SK-N-SH treated with all-trans-retinoic acid at 6 μM for 48 hours (cell line): ENCODE measurements around the gene LRP11.

ENCODE experiments used
- ARNTL ChIP-seq: fragments of 450-650 bp; formaldehyde crosslinking; IDR thresholded peaks from 2 replicates; pipeline ENCODE4 v1.5.0; 2020; ENCODE audit warnings: low read depth, mild to moderate bottlenecking, moderate library complexity, borderline replicate concordance
- ISL1 ChIP-seq: fragments of 250-450 bp; sonication (Bioruptor Pico); IDR thresholded peaks from 2 replicates; pipeline ENCODE4 v2.1.2; 2022; ENCODE audit warnings: mild to moderate bottlenecking, moderate library complexity
- PATZ1 ChIP-seq: fragments of 250-450 bp; sonication (Bioruptor Pico); IDR thresholded peaks from 2 replicates; pipeline ENCODE4 v1.8.0; 2020; ENCODE audit warnings: mild to moderate bottlenecking, moderate library complexity, borderline replicate concordance
- POU6F1 ChIP-seq: fragments of 250-450 bp; sonication (Bioruptor Pico); IDR thresholded peaks from 2 replicates; pipeline ENCODE4 v1.8.0; 2021; ENCODE audit warnings: low read depth, mild to moderate bottlenecking, moderate library complexity, borderline replicate concordance
- PPARA ChIP-seq: fragments of 250-450 bp; sonication (Bioruptor Pico); IDR thresholded peaks from 2 replicates; pipeline ENCODE4 v1.5.0; 2020; ENCODE audit warnings: mild to moderate bottlenecking, borderline replicate concordance
- SNAI2 ChIP-seq: fragments of 250-450 bp; sonication (Bioruptor Pico); IDR thresholded peaks from 2 replicates; pipeline ENCODE4 v1.5.0; 2020; ENCODE audit warnings: mild to moderate bottlenecking, moderate library complexity
- TCF4 ChIP-seq: fragments of 250-450 bp; sonication (Bioruptor Pico); IDR thresholded peaks from 2 replicates; pipeline ENCODE4 v1.8.0; 2021; ENCODE audit warnings: mild to moderate bottlenecking, moderate library complexity, borderline replicate concordance
- ZFP3 ChIP-seq: fragments of 250-450 bp; sonication (Bioruptor Pico); IDR thresholded peaks from 2 replicates; pipeline ENCODE4 v1.5.0; 2020; ENCODE audit warnings: mild to moderate bottlenecking, moderate library complexity
- ZFP30 ChIP-seq: fragments of 450-650 bp; formaldehyde crosslinking; IDR thresholded peaks from 2 replicates; pipeline ENCODE4 v1.5.0; 2022; ENCODE audit warnings: mild to moderate bottlenecking, moderate library complexity
- ZNF565 ChIP-seq: fragments of 450-650 bp; formaldehyde crosslinking; conservative IDR thresholded peaks from 2 replicates; pipeline ENCODE4 v1.5.0; 2020; ENCODE audit warnings: low read depth, mild to moderate bottlenecking, moderate library complexity
- ZNF70 ChIP-seq: fragments of 450-650 bp; formaldehyde crosslinking; IDR thresholded peaks from 2 replicates; pipeline ENCODE4 v1.5.0; 2020; ENCODE audit warnings: mild to moderate bottlenecking, moderate library complexity
- ZNF8 ChIP-seq: fragments of 450-650 bp; formaldehyde crosslinking; IDR thresholded peaks from 2 replicates; pipeline ENCODE4 v1.5.0; 2020; ENCODE audit warnings: mild to moderate bottlenecking, moderate library complexity

DNA sequence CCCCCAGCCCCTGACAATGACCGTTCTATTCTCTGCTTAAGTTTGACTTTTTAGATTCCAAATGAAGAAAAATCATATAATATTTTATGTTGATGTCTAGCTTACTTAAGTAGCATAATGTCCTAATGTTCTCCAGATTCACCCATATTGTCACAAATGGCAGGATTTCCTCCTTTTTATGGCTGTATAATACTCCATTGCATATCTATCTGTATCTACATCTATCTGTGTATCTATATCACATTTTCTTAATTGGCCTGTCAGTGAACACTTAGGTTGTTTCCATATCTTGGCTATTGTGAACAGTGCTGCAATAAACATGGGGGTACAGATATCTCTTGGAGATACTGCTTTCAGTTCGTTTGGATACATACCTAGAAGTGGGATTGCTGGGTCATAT, 7.0 kb upstream of the LRP11 start:
- no peak for TF ChIP-seq ZNF8 (CRISPR knock-in tag)
- no peak for TF ChIP-seq ARNTL (CRISPR knock-in tag)
- TF ChIP-seq PPARA (CRISPR knock-in tag): no peak
- TF ChIP-seq ZNF565 (CRISPR knock-in tag): no peak
- no peak for TF ChIP-seq ZFP3
- no peak for TF ChIP-seq TCF4 (CRISPR knock-in tag)
- TF ChIP-seq POU6F1 (CRISPR knock-in tag): no peak
- no peak for TF ChIP-seq ISL1 (CRISPR knock-in tag)
- no peak for TF ChIP-seq ZFP30 (CRISPR knock-in tag)
- TF ChIP-seq SNAI2 (CRISPR knock-in tag): no peak
- no peak for TF ChIP-seq PATZ1 (CRISPR knock-in tag)
- no peak for TF ChIP-seq ZNF70 (CRISPR knock-in tag)
